Activated CD8-positive, alpha-beta memory T cell treated with anti-CD3 and anti-CD28 coated beads for 24 hours (primary cell): ENCODE data around the gene MRM2.
A peak's percentile ranks its signal among the peaks of the same experiment; 100 is the strongest.

Experiments
- DNase-seq: peaks from one replicate; pipeline ENCODE4 v3.0.0-alpha.2; 2020

The MRM2 gene

GRCh38 chr7:2220030-2220429 lies 22.0 kb downstream of the MRM2 start:
- DNase-seq: no peak

GRCh38 chr7:2219606-2220005 lies 22.4 kb downstream of the MRM2 start:
- no peak for DNase-seq

- no peak for DNase-seq
Measured at GRCh38 chr7:2219136-2219535, 22.9 kb downstream of the MRM2 start.

- DNase-seq: no peak
Measured at GRCh38 chr7:2218444-2218785, 23.6 kb downstream of the MRM2 start.

- DNase-seq: no peak
Measured at GRCh38 chr7:2217716-2218443, 24.1 kb downstream of the MRM2 start.

GRCh38 chr7:2217206-2217605 lies 24.8 kb downstream of the MRM2 start:
- no peak for DNase-seq

GRCh38 chr7:2215851-2216250 lies 26.2 kb downstream of the MRM2 start:
- DNase-seq: no peak

- DNase-seq: no peak
Measured at GRCh38 chr7:2214636-2215035, 27.4 kb downstream of the MRM2 start.

- DNase-seq: no peak
Measured at GRCh38 chr7:2213551-2214215, 28.3 kb downstream of the MRM2 start.

GRCh38 chr7:2212906-2213305 lies 29.1 kb downstream of the MRM2 start:
- DNase-seq: no peak

GRCh38 chr7:2211926-2212325 lies 30.1 kb downstream of the MRM2 start:
- no peak for DNase-seq

GRCh38 chr7:2211259-2211880 lies 30.6 kb downstream of the MRM2 start:
- no peak for DNase-seq

GRCh38 chr7:2210551-2211258 lies 31.3 kb downstream of the MRM2 start:
- DNase-seq: no peak

GRCh38 chr7:2209961-2210323 lies 32.1 kb downstream of the MRM2 start:
- no peak for DNase-seq

- peak; percentile 76 for DNase-seq
Measured at GRCh38 chr7:2209146-2209960, 32.7 kb downstream of the MRM2 start.

GRCh38 chr7:2208712-2209111 lies 33.3 kb downstream of the MRM2 start:
- DNase-seq: no peak

- no peak for DNase-seq
Measured at GRCh38 chr7:2205036-2205780, 36.8 kb downstream of the MRM2 start.

- DNase-seq: no peak
Measured at GRCh38 chr7:2204446-2204845, 37.6 kb downstream of the MRM2 start.

GRCh38 chr7:2203766-2204300 lies 38.2 kb downstream of the MRM2 start:
- no peak for DNase-seq

- DNase-seq: no peak
Measured at GRCh38 chr7:2202901-2203765, 38.9 kb downstream of the MRM2 start.

- DNase-seq: no peak
Measured at GRCh38 chr7:2202361-2202761, 39.6 kb downstream of the MRM2 start.
